GM19240 (cell line): ENCODE data around the gene B3GNT4.
"Not testable (repeated sequence)": the region's sequence is repeated elsewhere in the genome, so short reads cannot be mapped to it uniquely, and the experiment has no call there.

Source experiments
- DNase-seq: peaks from one replicate; pipeline ENCODE4 v3.0.0; 2011; ENCODE audit warnings: low spot score; ENCODE audit not compliant: insufficient read length

Gene B3GNT4

GRCh38 chr12:122187466-122187865, 16.0 kb upstream of the B3GNT4 start:
- no peak for DNase-seq

- no peak for DNase-seq
These were observed 13.7 kb upstream of the B3GNT4 start for GRCh38 chr12:122189626-122190475.

- peak; percentile 62 for DNase-seq
These were observed 12.5 kb upstream of the B3GNT4 start for GRCh38 chr12:122190842-122191668.

DNA sequence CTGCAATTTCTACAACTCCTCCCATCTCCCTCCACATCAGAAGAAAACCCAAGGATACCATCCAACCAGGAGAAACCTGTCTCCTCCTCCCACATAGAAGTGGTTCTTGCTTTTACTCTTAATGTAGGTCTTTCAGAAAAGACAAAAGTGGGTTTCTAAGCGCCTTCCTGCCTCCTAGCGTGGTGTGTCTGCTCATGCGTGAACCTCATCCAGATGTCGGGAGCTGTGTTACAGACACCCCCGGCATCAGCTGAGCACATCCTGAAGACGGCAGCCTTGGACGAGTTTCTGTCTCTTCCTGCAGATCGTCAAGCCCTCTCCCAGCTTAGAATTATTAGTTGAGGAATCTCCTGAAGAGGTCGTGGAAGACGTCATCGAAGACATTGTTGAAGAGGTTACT, 11.1 kb upstream of the B3GNT4 start:
- DNase-seq: no peak

- no peak for DNase-seq
These were observed 8.7 kb upstream of the B3GNT4 start for GRCh38 chr12:122194804-122195203.

GRCh38 chr12:122195405-122195804, 8.1 kb upstream of the B3GNT4 start:
- DNase-seq: no peak

DNA sequence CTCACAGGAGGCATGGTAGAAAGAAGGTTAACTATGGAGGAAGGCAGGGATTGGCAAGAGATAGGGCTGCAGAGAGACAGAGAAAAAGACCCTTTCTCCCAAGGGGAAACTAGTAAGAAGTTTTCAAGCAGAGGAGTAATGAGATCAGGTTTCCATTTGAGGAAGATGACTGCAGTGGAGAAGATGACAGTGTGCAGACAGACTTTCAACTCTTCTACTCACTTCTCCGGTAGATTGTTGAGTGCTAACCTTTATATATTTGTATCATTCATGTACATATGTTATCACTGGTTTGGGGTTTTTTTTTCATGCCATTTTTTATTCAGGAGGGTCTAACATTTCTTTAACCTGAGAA, 5.9 kb upstream of the B3GNT4 start:
- DNase-seq: no peak

DNA sequence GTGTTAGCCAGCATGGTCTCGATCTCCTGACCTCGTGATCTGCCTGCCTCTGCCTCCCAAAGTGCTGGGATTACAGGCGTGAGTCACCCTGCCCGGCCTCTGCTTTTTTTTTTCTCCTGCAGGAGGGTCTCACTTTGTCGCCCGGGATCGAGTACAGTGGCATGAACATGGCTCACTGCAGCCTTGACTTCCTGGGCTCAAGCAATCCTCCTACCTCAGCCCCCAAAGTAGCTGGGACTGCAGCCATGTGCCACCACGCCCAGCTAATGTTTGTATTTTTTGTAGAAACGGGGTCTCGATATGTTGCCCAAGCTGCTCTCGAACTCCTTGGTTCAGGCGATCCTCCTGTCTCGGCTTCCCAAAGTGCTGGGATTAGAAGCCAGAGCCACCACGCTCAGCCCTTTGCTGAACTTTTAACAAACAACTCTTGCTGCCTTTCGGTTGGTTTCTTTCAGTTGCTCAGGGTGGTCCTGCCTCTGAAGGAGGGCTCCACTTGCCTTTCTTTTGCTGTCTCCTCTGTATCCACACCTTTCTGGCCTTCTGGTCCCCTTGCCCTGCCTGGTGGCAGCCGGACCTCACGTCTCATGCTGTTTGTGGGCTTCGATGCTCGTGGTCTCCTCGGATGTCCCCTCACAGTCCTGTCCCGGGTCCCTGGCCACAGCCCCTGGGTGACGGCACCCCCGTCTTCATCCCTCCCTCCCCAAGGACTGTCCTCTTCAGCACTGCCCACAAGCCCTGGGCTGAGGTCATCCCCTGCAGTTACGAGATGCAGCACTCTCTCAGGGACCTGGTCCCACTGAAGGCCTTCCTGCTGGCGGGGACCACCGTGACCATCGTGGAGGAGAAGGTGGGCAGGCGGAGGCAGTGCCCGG, 3.8 kb upstream of the B3GNT4 start:
- DNase-seq: no peak

DNA sequence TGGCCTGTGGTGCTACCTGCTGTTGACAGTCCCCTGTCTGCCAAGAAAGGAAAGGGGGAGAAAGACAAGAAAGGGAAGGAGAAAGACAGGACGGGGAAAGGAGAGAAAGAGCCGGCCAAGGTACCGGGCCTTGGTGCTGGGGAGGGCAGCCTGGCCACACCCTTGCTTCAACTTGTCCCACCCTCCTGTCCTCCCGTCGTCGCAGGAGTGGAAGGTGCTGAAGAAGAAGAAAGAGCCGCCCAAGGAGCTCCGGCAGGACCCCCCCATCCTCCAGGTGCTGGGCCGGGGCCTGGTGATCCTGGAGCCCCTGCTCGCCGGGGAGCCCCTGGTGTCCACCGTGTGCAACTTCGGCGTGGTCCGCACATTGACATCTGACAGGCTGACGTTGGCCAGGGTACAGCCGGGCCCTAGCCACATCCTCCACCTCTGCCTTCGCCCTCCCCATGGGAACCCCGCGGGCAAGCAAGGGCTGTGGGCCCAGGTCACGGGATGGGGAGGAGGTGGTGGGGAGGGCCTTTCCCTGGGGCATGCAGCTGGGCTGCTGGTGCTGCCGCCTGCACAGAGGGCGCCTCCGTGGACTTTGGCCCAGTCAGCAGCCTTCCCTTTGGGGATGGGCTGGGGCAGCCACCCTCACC, 2.9 kb upstream of the B3GNT4 start:
- no peak for DNase-seq

DNA sequence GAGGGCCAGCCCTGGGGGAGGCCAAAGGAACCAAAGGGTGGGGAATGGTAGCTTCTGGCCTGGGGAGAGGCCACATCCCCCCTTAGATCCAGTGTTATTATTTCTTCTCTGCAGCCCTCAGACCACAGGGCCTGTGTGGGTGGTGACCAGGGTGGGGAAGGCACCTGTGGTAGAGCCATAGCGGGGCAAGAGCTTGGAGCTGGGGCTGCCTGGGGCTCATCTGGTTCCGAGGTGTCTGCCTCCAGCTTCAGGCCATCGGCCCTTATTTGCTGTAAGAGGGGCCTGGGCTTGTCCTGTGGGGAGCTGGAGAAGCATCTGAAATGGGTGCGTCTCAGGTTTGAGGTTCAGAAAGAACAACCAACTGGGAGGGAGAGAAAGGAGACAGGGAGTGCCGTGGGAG, 2.1 kb upstream of the B3GNT4 start:
- no peak for DNase-seq

DNA sequence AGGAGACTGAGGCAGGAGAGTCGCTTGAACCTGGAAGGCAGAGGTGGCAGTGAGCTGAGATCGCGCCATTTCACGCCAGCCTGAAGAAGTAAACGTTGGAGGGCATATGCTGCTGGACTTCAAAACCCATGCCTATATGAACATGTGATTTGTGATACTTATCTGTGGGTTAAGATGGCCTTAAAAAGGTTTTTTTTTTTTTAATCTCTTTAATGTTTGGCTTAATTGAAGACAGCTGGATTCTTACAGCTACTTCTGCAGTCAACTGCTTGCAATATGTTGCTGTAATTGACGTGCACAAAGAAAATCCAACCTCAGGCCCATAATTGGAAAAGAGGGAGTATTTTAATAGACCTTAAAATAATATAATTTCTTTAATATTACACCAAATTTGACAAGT, 1.5 kb upstream of the B3GNT4 start:
- DNase-seq: no peak

GRCh38 chr12:122202811-122203210, 698 bp upstream of the B3GNT4 start:
- DNase-seq: not testable (repeated sequence)

DNA sequence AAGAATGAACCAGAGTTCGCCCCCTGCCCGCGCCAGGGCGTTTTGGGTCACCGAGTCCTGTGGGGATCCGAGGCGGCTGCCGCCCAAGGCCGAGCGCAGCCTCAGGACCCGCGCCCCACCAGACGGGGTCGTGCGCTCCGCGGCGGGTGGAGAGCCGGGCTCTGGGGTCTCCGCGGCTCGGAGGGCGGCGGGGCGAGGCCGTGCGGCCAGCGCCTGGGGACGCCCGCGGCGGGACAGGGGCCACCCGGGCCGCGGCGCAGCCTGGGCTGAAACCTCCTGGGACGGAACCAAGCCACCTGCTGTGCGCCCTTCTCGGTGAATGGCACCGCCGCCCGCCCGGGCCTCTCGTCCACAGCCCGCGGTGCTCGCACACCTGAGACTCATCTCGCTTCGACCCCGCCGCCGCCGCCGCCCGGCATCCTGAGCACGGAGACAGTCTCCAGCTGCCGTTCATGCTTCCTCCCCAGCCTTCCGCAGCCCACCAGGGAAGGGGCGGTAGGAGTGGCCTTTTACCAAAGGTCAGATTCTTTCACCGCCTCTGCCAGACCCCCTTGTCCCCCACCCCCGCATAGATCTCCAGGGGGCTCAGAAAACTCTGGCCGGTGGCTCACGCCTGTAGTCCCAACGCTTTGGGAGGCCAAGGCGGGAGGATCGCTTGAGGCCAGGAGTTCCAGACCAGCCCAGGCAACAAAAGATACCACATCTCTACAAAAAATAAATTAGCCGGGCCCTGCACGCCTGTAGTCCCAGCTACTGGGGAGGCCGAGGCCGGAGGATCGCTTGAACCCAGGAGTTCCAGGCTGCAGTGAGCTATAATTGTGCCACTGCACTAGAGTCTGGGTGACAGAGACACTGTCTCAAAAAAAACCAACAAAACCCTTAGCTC, 901 bp downstream of the B3GNT4 start:
- DNase-seq: no peak

GRCh38 chr12:122205053-122205925, 1.8 kb downstream of the B3GNT4 start:
- no peak for DNase-seq

- DNase-seq: no peak
These were observed 2.8 kb downstream of the B3GNT4 start for GRCh38 chr12:122206111-122206881.

GRCh38 chr12:122206976-122207375, 3.5 kb downstream of the B3GNT4 start:
- no peak for DNase-seq

DNA sequence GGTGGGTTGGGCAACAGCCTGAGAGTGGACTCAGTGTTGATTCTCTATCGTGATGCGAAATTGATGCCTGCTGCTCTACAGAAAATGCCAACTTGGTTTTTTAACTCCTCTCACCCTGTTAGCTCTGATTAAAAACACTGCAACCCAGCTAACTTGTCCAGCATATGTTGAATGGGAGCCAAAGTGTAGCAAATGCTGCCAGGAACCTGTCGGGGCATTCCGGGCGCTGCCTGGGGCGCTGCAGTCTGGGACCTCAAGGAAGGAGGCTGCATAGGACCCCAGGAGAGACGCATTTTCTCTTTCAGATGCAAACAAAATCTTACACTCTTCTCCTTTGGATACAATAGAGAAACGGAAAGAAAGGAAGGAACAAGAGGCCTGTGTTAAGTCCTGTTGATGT, 3.9 kb downstream of the B3GNT4 start:
- no peak for DNase-seq

- no peak for DNase-seq
These were observed 4.7 kb downstream of the B3GNT4 start for GRCh38 chr12:122208073-122208820.
